Transverse colon (tissue), 4 donors: ENCODE results near the gene RNF4. TPM values are rescaled to one million over a fixed set of nuclear protein-coding genes. Genes with fewer than 3 reads are reported as not detected.
"Not testable (repeated sequence)": the region's sequence is repeated elsewhere in the genome, so short reads cannot be mapped to it uniquely, and the experiment has no call there.

ENCODE experiments used
- DNase-seq: peaks from one replicate; pipeline ENCODE4 v3.0.0-alpha.2; 2019
- H3K27ac ChIP-seq, 4 donors: fragments of 200-600 bp; sonication (generic); 2 replicates each; pipeline ENCODE4 v1.5.1; 2016 to 2018; ENCODE audit warnings: inconsistent platforms in 4 of 4
- H3K27me3 ChIP-seq: fragments of 200-600 bp; sonication (generic); 2 replicates; pipeline ENCODE4 v1.5.1; 2017; ENCODE audit warnings: inconsistent platforms
- H3K36me3 ChIP-seq, 4 donors: fragments of 200-600 bp; sonication (generic); 2 replicates each; pipeline ENCODE4 v1.5.1; 2017 to 2019; ENCODE audit warnings: inconsistent platforms in 4 of 4
- H3K4me1 ChIP-seq, 4 donors: fragments of 200-600 bp; sonication (generic); 2 replicates each; pipeline ENCODE4 v1.5.1; 2017 to 2020; ENCODE audit warnings: inconsistent platforms in 4 of 4
- H3K4me3 ChIP-seq, 4 donors: fragments of 200-600 bp; sonication (generic); 1 replicate in 1 of 4; 2 replicates in 3 of 4; pipeline versions ENCODE4 v1.5.1 to v1.6.1; 2017 to 2019; ENCODE audit warnings: inconsistent platforms in 4 of 4
- H3K9me3 ChIP-seq, 2 donors: fragments of 200-600 bp; sonication (generic); 2 replicates each; pipeline ENCODE4 v1.5.1; 2017 to 2019; ENCODE audit warnings: inconsistent platforms in 2 of 2
- EP300 ChIP-seq: sonication (generic); formaldehyde crosslinking; IDR thresholded peaks from one replicate; pipeline ENCODE4 v1.6.1; 2017; ENCODE audit warnings: antibody characterized with exemption, low read depth
- POLR2A ChIP-seq: fragments of 450-650 bp; IDR thresholded peaks from one replicate; pipeline ENCODE4 v1.6.1; 2016; ENCODE audit warnings: antibody characterized with exemption, mild to moderate bottlenecking, moderate library complexity
- POLR2AphosphoS5 ChIP-seq, 3 donors: sonication (generic); formaldehyde crosslinking; IDR thresholded peaks; one replicate each; pipeline ENCODE4 v1.6.1; 2016; ENCODE audit warnings: antibody characterized with exemption in 3 of 3
- WGBS, 2 donors: methylation state at CpG; one replicate each; pipeline ENCODE4 v1.1.5; 2018; ENCODE audit warnings: low coverage in 1 of 2; 5-methylcytosine and 5-hydroxymethylcytosine counted together
- in situ Hi-C, 4 donors: fragments of 200-750 bp; cut with MboI; loops; one replicate each; pipeline versions ENCODE4 v1.15.0 to v1.15.1; 2017; ENCODE audit warnings: low sequenced_read_pairs in 3 of 4, low pct_ligation_motif_present in 1 of 4, low pct_unique_long_range_greater_than_20kb in 1 of 4
- intact Hi-C: fragments of 100-400 bp; cut with DNase I; formaldehyde crosslinking; loops from one replicate; pipeline ENCODE4 v1.15.1; 2023; ENCODE audit warnings: low total_unique reads
- total RNA-seq, 4 donors: library from RNA; depleted of rRNA; stranded (reverse); fragments of >200 nt; gene quantifications; one replicate each; pipeline ENCODE4 v1.1.0, GENCODE V29; 2016
- TF ChIP-seq, protein P1 (sequence below), 5 experiments: fragments of 200-600 bp in 3 of 5; fragments of 450-650 bp in 2 of 5; sonication (generic) in 3 of 5; IDR thresholded peaks; 1 replicate in 2 of 5; 2 replicates in 3 of 5; pipeline ENCODE4 v1.5.1; 2016 to 2017; ENCODE audit warnings: antibody characterized with exemption in 5 of 5, inconsistent platforms in 3 of 5, mild to moderate bottlenecking in 2 of 5, moderate library complexity in 1 of 5

The RNF4 gene
- total RNA-seq, 4 donors from 2014 or later: 20.9 to 50.5 (median 35.8) TPM

DNA sequence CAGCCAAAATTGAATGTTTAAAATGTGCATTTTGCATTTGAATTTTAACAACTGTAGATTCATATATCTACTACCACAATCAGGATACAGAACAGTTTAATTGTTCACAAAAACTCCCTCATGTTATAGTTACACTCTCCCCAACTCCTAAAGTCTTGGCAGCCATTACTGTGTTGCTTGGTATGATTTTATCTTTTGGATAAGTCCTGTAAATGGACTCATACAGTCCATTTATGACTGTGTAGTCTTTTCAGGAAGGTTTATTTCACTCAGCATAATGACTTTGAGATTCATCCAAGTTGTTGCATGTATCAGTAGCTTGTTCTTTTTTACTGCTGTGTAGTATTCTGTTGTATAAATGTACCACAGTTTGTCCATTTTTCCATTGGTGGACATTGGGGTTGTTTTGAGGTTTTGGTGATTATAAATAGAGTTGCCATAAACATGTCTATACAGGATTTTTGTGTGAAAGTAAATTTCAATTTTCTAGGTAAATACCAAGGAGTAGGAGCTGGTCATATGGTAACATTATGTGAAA is 77.4 kb downstream of the RNF4 start:
- intact Hi-C loops: no loop called here
- no peaks in the 10 kb centered on the region for H3K27me3 ChIP-seq
- H3K9me3 ChIP-seq: no peaks in the 10 kb centered on the region
- DNase-seq: no peak
- no peak for TF ChIP-seq POLR2AphosphoS5 (IDR thresholded peaks at IDR 0.05)
- TF ChIP-seq EP300: no peak
- TF ChIP-seq, protein P1, sequence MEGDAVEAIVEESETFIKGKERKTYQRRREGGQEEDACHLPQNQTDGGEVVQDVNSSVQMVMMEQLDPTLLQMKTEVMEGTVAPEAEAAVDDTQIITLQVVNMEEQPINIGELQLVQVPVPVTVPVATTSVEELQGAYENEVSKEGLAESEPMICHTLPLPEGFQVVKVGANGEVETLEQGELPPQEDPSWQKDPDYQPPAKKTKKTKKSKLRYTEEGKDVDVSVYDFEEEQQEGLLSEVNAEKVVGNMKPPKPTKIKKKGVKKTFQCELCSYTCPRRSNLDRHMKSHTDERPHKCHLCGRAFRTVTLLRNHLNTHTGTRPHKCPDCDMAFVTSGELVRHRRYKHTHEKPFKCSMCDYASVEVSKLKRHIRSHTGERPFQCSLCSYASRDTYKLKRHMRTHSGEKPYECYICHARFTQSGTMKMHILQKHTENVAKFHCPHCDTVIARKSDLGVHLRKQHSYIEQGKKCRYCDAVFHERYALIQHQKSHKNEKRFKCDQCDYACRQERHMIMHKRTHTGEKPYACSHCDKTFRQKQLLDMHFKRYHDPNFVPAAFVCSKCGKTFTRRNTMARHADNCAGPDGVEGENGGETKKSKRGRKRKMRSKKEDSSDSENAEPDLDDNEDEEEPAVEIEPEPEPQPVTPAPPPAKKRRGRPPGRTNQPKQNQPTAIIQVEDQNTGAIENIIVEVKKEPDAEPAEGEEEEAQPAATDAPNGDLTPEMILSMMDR (IDR thresholded peaks at IDR 0.05): no peak
- no peak for TF ChIP-seq POLR2A
- no peaks in the 10 kb centered on the region for H3K36me3 ChIP-seq
- no peak overlapping the region for H3K4me3 ChIP-seq
- in situ Hi-C loops: no loop called here
- no peak overlapping the region for H3K27ac ChIP-seq
- H3K4me1 ChIP-seq: peaks cover 0 to 13% (median 0%) of the 10 kb centered on the region in 4 donors

DNA sequence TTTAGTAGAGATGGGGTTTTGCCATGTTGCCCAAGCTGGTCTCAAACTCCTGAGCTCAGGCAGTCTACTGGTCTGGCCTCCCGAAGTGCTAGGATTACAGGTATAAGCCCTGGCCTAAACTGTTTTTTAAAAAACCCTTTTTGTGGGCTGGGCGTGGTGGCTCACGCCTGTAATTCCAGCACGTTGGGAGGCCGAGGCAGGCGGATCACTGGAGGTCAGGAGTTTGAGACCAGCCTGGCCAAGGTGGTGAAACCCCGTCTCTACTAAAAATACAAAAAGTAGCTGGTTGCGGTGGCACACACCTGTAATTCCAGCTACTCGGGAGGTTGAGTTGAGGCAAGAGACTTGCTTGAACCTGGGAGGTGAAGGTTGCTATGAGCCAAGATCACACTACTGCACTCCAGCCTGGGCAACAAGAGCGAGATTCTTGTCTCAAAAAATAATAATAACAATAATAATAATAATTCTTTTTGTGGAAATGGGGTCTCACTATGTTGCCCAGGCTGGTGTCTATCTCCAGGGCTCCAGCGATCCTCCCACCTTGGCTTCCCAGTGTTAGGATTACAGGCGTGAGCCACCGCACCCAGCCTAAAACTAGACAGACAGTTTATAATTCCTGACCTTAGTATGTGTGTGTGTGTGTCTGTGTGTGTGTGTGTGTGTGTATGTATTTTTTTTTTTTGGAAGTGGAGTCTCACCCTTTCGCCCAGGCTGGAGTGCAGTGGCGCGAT is 78.2 kb downstream of the RNF4 start:
- H3K27me3 ChIP-seq, DNase-seq, intact Hi-C loops, H3K9me3 ChIP-seq, H3K4me3 ChIP-seq, H3K27ac ChIP-seq, in situ Hi-C loops, H3K36me3 ChIP-seq: not testable (repeated sequence)
- H3K4me1 ChIP-seq: peaks cover 0 to 10% (median 0%) of the 10 kb centered on the region in 4 donors
- WGBS, 2 donors: 96 to 98% methylated on average over 8 to 16 of the region's 16 CpGs

- in situ Hi-C loops (no loop called here), intact Hi-C loops (no loop called here)
- Histone ChIP-seq H3K27ac (no peak overlapping the region), H3K4me1 (no peaks in the 10 kb centered on the region), H3K27me3 (no peaks in the 10 kb centered on the region), H3K36me3 (no peaks in the 10 kb centered on the region), H3K9me3 (no peaks in the 10 kb centered on the region), H3K4me3 (no peak overlapping the region)
- no peak for DNase-seq
- TF ChIP-seq POLR2A: no peak
- TF ChIP-seq, protein P1 (IDR thresholded peaks at IDR 0.05): no peak
- no peak for TF ChIP-seq EP300
Observed at GRCh38 chr4:2551118-2551517, 82.2 kb downstream of the RNF4 start.

- TF ChIP-seq, protein P1 (IDR thresholded peaks at IDR 0.05): no peak
- no peak for TF ChIP-seq POLR2A
- WGBS, 2 donors: 93 to 98% methylated on average over 6 to 11 of the region's 11 CpGs
- H3K36me3 ChIP-seq: no peaks in the 10 kb centered on the region
- in situ Hi-C loops (no loop called here), intact Hi-C loops (no loop called here)
- no peaks in the 10 kb centered on the region for H3K4me1 ChIP-seq
- no peak for DNase-seq
- no peak overlapping the region for H3K27ac ChIP-seq
- H3K27me3 ChIP-seq: no peaks in the 10 kb centered on the region
- H3K4me3 ChIP-seq: no peak overlapping the region
- H3K9me3 ChIP-seq: no peaks in the 10 kb centered on the region
Observed at GRCh38 chr4:2552806-2553205, 83.9 kb downstream of the RNF4 start.

GRCh38 chr4:2558301-2558700 is 89.4 kb downstream of the RNF4 start:
- TF ChIP-seq, protein P1 (IDR thresholded peaks at IDR 0.05): no peak
- TF ChIP-seq POLR2A (no peak), EP300 (no peak), POLR2AphosphoS5 (IDR thresholded peaks at IDR 0.05) (no peak)
- H3K4me1 ChIP-seq: no peaks in the 10 kb centered on the region
- DNase-seq: no peak
- in situ Hi-C loops: no loop called here
- intact Hi-C loops: no loop called here
- no peaks in the 10 kb centered on the region for H3K27me3 ChIP-seq
- WGBS, 2 donors: 90 to 93% methylated on average over 3 to 6 of the region's 6 CpGs
- H3K27ac ChIP-seq: no peak overlapping the region
- no peaks in the 10 kb centered on the region for H3K9me3 ChIP-seq
- H3K4me3 ChIP-seq: no peak overlapping the region
- no peaks in the 10 kb centered on the region for H3K36me3 ChIP-seq
